Natural killer cell (primary cell): ENCODE results near the gene COL23A1. TPM values are rescaled to one million over a fixed set of nuclear protein-coding genes. Genes with fewer than 3 reads are reported as not detected.

ENCODE experiments used
- ATAC-seq, 3 donors: fragments of 150-1000 bp in 2 of 3; fragments of 200-7000 bp in 1 of 3; cut with Tn5 transposase; 1 replicate in 1 of 3; 2 replicates in 2 of 3; pipeline ENCODE4 v1.10.0; 2021; ENCODE audit warnings: mild to moderate bottlenecking in 2 of 3, moderate library complexity in 2 of 3
- DNase-seq, 2 donors: peaks; one replicate each; pipeline versions ENCODE4 v3.0.0 to v3.0.0-alpha.2; 2013 to 2021; ENCODE audit warnings: mixed read lengths in 1 of 2
- H3K27ac ChIP-seq: one replicate; pipeline ENCODE4 v1.5.1; 2013; ENCODE audit warnings: mild to moderate bottlenecking, low read length
- H3K27me3 ChIP-seq: one replicate; pipeline ENCODE4 v1.6.1; 2013; ENCODE audit warnings: low read length; ENCODE audit not compliant: control insufficient read depth, insufficient read depth
- H3K36me3 ChIP-seq: one replicate; pipeline ENCODE4 v1.6.1; 2013; ENCODE audit warnings: low read length; ENCODE audit not compliant: control insufficient read depth, insufficient read depth
- H3K4me1 ChIP-seq: one replicate; pipeline ENCODE4 v1.6.1; 2013; ENCODE audit warnings: low read length; ENCODE audit not compliant: control insufficient read depth, insufficient read depth
- H3K4me3 ChIP-seq: one replicate; pipeline ENCODE4 v1.5.1; 2013; ENCODE audit warnings: low read length
- H3K9me3 ChIP-seq: one replicate; pipeline ENCODE4 v1.6.1; 2013; ENCODE audit warnings: low read length; ENCODE audit not compliant: control insufficient read depth, insufficient read depth
- H3K27ac Mint-ChIP-seq, 2 donors: one replicate each; pipeline ENCODE4 v1.8.0; 2022; ENCODE audit warnings: mild to moderate bottlenecking in 2 of 2, mixed read lengths in 2 of 2, moderate library complexity in 1 of 2
- H3K27me3 Mint-ChIP-seq, 2 donors: one replicate each; pipeline ENCODE4 v1.8.0; 2022; ENCODE audit warnings: low read depth in 2 of 2, mixed read lengths in 2 of 2
- H3K36me3 Mint-ChIP-seq: one replicate; pipeline ENCODE4 v1.8.0; 2022; ENCODE audit warnings: mixed read lengths
- H3K4me1 Mint-ChIP-seq, 2 donors: one replicate each; pipeline ENCODE4 v1.8.0; 2022; ENCODE audit warnings: mixed read lengths in 2 of 2
- H3K4me3 Mint-ChIP-seq: one replicate; pipeline ENCODE4 v1.8.0; 2022; ENCODE audit warnings: mild to moderate bottlenecking, moderate library complexity, mixed read lengths
- H3K9me3 Mint-ChIP-seq, 2 donors: one replicate each; pipeline ENCODE4 v1.8.0; 2022; ENCODE audit warnings: mixed read lengths in 2 of 2
- CTCF ChIP-seq: fragments of 200-600 bp; IDR thresholded peaks from one replicate; pipeline ENCODE4 v1.8.0; 2022; ENCODE audit warnings: antibody characterized with exemption
- WGBS: methylation state at CpG from one replicate; pipeline ENCODE4 v1.1.7; 2013; ENCODE audit warnings: missing lambda C conversion rate; ENCODE audit not compliant: insufficient coverage; 5-methylcytosine and 5-hydroxymethylcytosine counted together
- intact Hi-C: fragments of 100-400 bp; cut with micrococcal nuclease; formaldehyde crosslinking; loops from one replicate; pipeline ENCODE4 v1.14.2; 2022
- total RNA-seq, 4 donors: library from RNA; stranded (reverse); fragments of 120-200 nt in 1 of 4; gene quantifications; one replicate each; pipeline versions ENCODE4 v1.2.3 to v1.2.4, GENCODE V29; 2013 to 2022

COL23A1 gene
- total RNA-seq, 3 donors from 2014 or later (not counting 1 experiment from before 2014, with no cell fraction given): 0.15 TPM; not detected in 2

- Mint-ChIP-seq H3K4me1 (no peaks in the 10 kb centered on the region), H3K36me3 (no peaks in the 10 kb centered on the region), H3K4me3 (no peak overlapping the region), H3K27ac (no peak overlapping the region), H3K9me3 (no peaks in the 10 kb centered on the region), H3K27me3 (no peaks in the 10 kb centered on the region)
- DNase-seq (no peak), ATAC-seq (no peak)
- no peaks in the 10 kb centered on the region for H3K36me3 ChIP-seq
- H3K27ac ChIP-seq: no peak overlapping the region
- WGBS: 98% methylated on average over 19 of the region's 19 CpGs
- no peak overlapping the region for H3K4me3 ChIP-seq
- no peaks in the 10 kb centered on the region for H3K27me3 ChIP-seq
- peaks cover 13% of the 10 kb centered on the region for H3K4me1 ChIP-seq
- intact Hi-C loops: no loop called here
- TF ChIP-seq CTCF: no peak
- H3K9me3 ChIP-seq: no peaks in the 10 kb centered on the region
Observed at GRCh38 chr5:178261666-178262600, 328.3 kb downstream of the COL23A1 start.

GRCh38 chr5:178259623-178260536 lies 330.3 kb downstream of the COL23A1 start:
- Histone ChIP-seq H3K9me3 (no peaks in the 10 kb centered on the region), H3K4me3 (no peak overlapping the region), H3K36me3 (no peaks in the 10 kb centered on the region), H3K4me1 (peaks cover 13% of the 10 kb centered on the region), H3K27ac (no peak overlapping the region), H3K27me3 (no peaks in the 10 kb centered on the region)
- Mint-ChIP-seq H3K4me3 (no peak overlapping the region), H3K27me3 (no peaks in the 10 kb centered on the region), H3K27ac (no peak overlapping the region), H3K36me3 (no peaks in the 10 kb centered on the region), H3K4me1 (no peaks in the 10 kb centered on the region), H3K9me3 (no peaks in the 10 kb centered on the region)
- ATAC-seq (no peak), DNase-seq (no peak)
- WGBS: 66% methylated on average over 20 of the region's 21 CpGs
- intact Hi-C loops: no loop called here
- no peak for TF ChIP-seq CTCF

DNA sequence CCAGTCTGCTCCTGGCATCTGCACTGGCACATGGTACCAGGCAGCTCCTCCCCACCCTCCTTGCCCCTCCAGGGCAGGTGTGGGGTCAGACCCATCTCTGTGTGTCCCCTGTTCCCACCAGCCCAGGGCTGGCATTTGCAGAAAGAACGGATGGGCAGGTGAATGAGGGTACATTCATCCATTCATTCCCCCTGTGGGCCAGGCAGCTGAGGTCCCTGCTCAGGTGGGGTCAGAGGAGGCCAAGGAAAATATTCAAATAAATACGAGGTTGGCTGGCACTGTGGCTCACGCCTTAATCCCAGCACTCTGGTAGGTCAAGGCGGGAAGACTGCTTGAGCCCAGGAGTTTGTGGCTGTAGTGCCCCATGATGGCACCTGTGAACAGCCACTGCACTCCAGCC lies 332.5 kb downstream of the COL23A1 start:
- no peak for DNase-seq
- no peak for ATAC-seq
- no peak overlapping the region for H3K27ac Mint-ChIP-seq
- no peak overlapping the region for H3K4me3 Mint-ChIP-seq
- TF ChIP-seq CTCF: no peak
- Histone ChIP-seq H3K27me3 (no peaks in the 10 kb centered on the region), H3K4me3 (no peak overlapping the region), H3K36me3 (no peaks in the 10 kb centered on the region), H3K4me1 (peaks cover 15% of the 10 kb centered on the region), H3K9me3 (no peaks in the 10 kb centered on the region), H3K27ac (no peak overlapping the region)
- intact Hi-C loops: no loop called here
- H3K4me1 Mint-ChIP-seq: no peaks in the 10 kb centered on the region
- no peaks in the 10 kb centered on the region for H3K27me3 Mint-ChIP-seq
- H3K36me3 Mint-ChIP-seq: no peaks in the 10 kb centered on the region
- WGBS: 86% methylated on average over 4 of the region's 4 CpGs
- H3K9me3 Mint-ChIP-seq: no peaks in the 10 kb centered on the region
